HepG2 (cell line): ENCODE data around the gene CLIP2. TPM values are rescaled to one million over a fixed set of nuclear protein-coding genes. Genes with fewer than 3 reads are reported as not detected.
A peak's percentile ranks its signal among the peaks of the same experiment; 100 is the strongest.

ENCODE experiments used
- CEBPB ChIP-seq: IDR thresholded peaks from 2 replicates; pipeline ENCODE4 v1.6.1; 2011; ENCODE audit warnings: low read depth, low read length, improper control_type of control experiment, borderline replicate concordance
- ELF3 ChIP-seq: IDR thresholded peaks from 2 replicates; pipeline ENCODE4 v1.6.1; 2016; ENCODE audit warnings: missing genetic modification reagents, missing compliant biosample characterization
- GABPA ChIP-seq, 2 experiments: IDR thresholded peaks; 2 replicates each; pipeline ENCODE4 v1.6.1; 2011 to 2016; ENCODE audit warnings: low read depth in 2 of 2, low read length in 1 of 2, missing biosample characterization in 1 of 2, missing genetic modification characterization in 1 of 2
- HDAC1 ChIP-seq: sonication (generic); formaldehyde crosslinking; IDR thresholded peaks from 2 replicates; pipeline ENCODE4 v1.5.1; 2020; ENCODE audit warnings: mild to moderate bottlenecking, missing genetic modification reagents
- KLF12 ChIP-seq: sonication (generic); formaldehyde crosslinking; IDR thresholded peaks from 2 replicates; pipeline ENCODE4 v1.4.0; 2020; ENCODE audit warnings: missing genetic modification reagents, borderline replicate concordance
- NAIF1 ChIP-seq: sonication (generic); formaldehyde crosslinking; IDR thresholded peaks from 2 replicates; pipeline ENCODE4 v1.5.0; 2020; ENCODE audit warnings: mild to moderate bottlenecking, missing genetic modification reagents, borderline replicate concordance
- NFYC ChIP-seq: IDR thresholded peaks from 2 replicates; pipeline ENCODE4 v1.6.1; 2016; ENCODE audit warnings: missing genetic modification reagents, missing compliant biosample characterization
- NR3C1 ChIP-seq: sonication (generic); formaldehyde crosslinking; IDR thresholded peaks from 2 replicates; pipeline ENCODE4 v1.4.0; 2020; ENCODE audit warnings: missing genetic modification reagents
- PCBP2 ChIP-seq: fragments of 200-400 bp; formaldehyde crosslinking; optimal IDR thresholded peaks from 2 replicates; pipeline ENCODE3; 2018; ENCODE audit warnings: low read length, low read depth; ENCODE audit not compliant: poor library complexity, severe bottlenecking
- TARDBP ChIP-seq: sonication (generic); formaldehyde crosslinking; IDR thresholded peaks from 2 replicates; pipeline ENCODE4 v1.8.0; 2022; ENCODE audit warnings: mild to moderate bottlenecking, missing genetic modification reagents
- TOPORS ChIP-seq: sonication (generic); formaldehyde crosslinking; IDR thresholded peaks from 2 replicates; pipeline ENCODE4 v1.8.0; 2023; ENCODE audit warnings: mild to moderate bottlenecking, missing genetic modification reagents
- TSC22D2 ChIP-seq: sonication (generic); formaldehyde crosslinking; IDR thresholded peaks from 2 replicates; pipeline ENCODE4 v1.5.1; 2020; ENCODE audit warnings: missing genetic modification reagents, mild to moderate bottlenecking, borderline replicate concordance
- ZBTB3 ChIP-seq: sonication (generic); formaldehyde crosslinking; IDR thresholded peaks from 2 replicates; pipeline ENCODE4 v1.4.0; 2020; ENCODE audit warnings: low read depth, mild to moderate bottlenecking, moderate library complexity, missing genetic modification reagents, borderline replicate concordance
- ZNF678 ChIP-seq: sonication (generic); formaldehyde crosslinking; IDR thresholded peaks from 2 replicates; pipeline ENCODE4 v1.4.0; 2020; ENCODE audit warnings: mild to moderate bottlenecking, missing genetic modification reagents
- ZNF768 ChIP-seq: sonication (generic); formaldehyde crosslinking; IDR thresholded peaks from 2 replicates; pipeline ENCODE4 v1.4.0; 2020; ENCODE audit warnings: missing genetic modification reagents
- ZNF788 ChIP-seq: sonication (generic); formaldehyde crosslinking; IDR thresholded peaks from 2 replicates; pipeline ENCODE4 v1.5.0; 2020; ENCODE audit warnings: mild to moderate bottlenecking, missing genetic modification reagents, borderline replicate concordance
- ZSCAN12 ChIP-seq: sonication (generic); formaldehyde crosslinking; IDR thresholded peaks from 2 replicates; pipeline ENCODE4 v1.9.0; 2021; ENCODE audit warnings: mild to moderate bottlenecking, missing genetic modification reagents
- ZSCAN22 ChIP-seq: sonication (generic); formaldehyde crosslinking; IDR thresholded peaks from 2 replicates; pipeline ENCODE4 v1.4.0; 2020; ENCODE audit warnings: mild to moderate bottlenecking, missing genetic modification reagents
- polyA plus RNA-seq, 8 experiments: library from polyadenylated mRNA; depleted of rRNA in 3 of 8; stranded (reverse) in 7 of 8; unstranded in 1 of 8; fragments of >200 nt; fragmentation: Illumina TruSeq in 4 of 8; extraction: Trizol in 4 of 8; gene quantifications; 2 replicates each; pipeline versions ENCODE4 v1.2.1 to v1.2.3, GENCODE V29; 2011 to 2016; ENCODE audit warnings: low read depth in 4 of 8, missing spikeins in 1 of 8, mixed read lengths in 1 of 8; ENCODE audit not compliant: insufficient read depth in 1 of 8
- total RNA-seq, 5 experiments: library from RNA; depleted of rRNA; stranded (reverse); fragments of >200 nt; fragmentation: Illumina TruSeq; extraction: Trizol; gene quantifications; 2 replicates each; pipeline ENCODE4 v1.2.3, GENCODE V29; 2016; ENCODE audit warnings: low read depth in 1 of 5
- TF ChIP-seq, protein P1 (sequence below): sonication (generic); formaldehyde crosslinking; IDR thresholded peaks from 2 replicates; pipeline ENCODE4 v1.4.0; 2020; ENCODE audit warnings: mild to moderate bottlenecking, low read depth, missing genetic modification reagents
- TF ChIP-seq, protein P2 (sequence below): sonication (generic); formaldehyde crosslinking; IDR thresholded peaks from 2 replicates; pipeline ENCODE4 v1.4.0; 2020; ENCODE audit warnings: missing genetic modification reagents
- TF ChIP-seq, protein P3 (sequence below): sonication (generic); formaldehyde crosslinking; conservative IDR thresholded peaks from 2 replicates; pipeline ENCODE4 v1.8.1; 2023; ENCODE audit warnings: missing genetic modification reagents
- TF ChIP-seq, protein P4 (sequence below): sonication (generic); formaldehyde crosslinking; IDR thresholded peaks from 2 replicates; pipeline ENCODE4 v1.5.0; 2020; ENCODE audit warnings: missing genetic modification reagents

The CLIP2 gene
- total and polyA plus RNA-seq, 2 of the 13 experiments (the other 11 are each of a cell fraction or from before 2014, with no cell fraction given): 6.5 to 17.4 TPM

DNA sequence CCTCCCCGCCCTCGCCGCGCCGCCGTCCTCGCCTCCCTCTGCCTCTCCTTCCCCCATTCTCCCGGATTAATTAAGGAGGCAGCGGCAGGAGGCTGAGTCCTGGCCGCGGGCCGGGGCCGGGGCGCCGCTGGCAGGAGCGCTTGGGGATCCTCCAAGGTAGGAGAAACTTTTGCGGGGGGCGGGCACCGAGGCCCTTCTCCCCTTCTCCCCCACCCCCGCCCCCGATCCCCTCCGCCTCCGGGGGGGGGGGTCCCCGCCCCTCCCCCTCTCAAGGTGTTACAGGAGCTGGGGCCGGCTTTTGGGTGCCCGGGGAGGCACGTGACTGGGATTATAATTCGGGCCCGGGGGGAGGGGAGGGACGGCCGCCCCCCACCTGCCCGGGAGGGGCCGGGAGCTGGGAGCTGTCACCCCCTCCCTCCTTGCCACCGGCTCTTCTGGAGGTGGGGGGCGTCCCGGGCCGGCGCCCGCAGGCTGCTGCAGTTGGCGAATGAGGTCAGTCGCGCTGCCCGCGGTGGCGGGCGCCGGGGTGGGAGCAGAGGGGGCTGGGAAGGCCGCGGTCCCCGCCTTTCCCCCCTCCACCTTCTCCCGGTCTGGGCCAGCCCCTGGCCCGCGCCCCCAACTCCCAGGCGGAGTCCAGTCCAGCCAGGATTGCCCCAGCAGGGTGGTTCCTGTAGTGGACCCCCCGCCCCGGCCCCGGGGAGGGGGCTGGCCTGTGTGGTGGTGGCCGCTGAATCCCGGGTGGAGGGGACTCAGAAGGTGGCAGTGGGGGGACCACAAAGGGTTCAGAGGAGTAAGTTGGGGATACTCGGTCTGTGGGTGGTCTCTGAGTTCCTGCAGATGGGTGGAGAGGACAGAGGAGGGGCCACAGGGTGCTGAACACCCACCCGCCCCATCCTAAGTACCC lies 165.1 kb downstream of the CLIP2 start (continued):
- TF ChIP-seq TARDBP (CRISPR knock-in tag): 0 out of 2 replicates have a peak, but pooled peaks have one; percentile 7
- no peak for TF ChIP-seq NFYC (CRISPR knock-in tag)
- TF ChIP-seq ZNF788: no peak
- peak; percentile 2; the same call in 1 of the 2 replicates for TF ChIP-seq HDAC1 (CRISPR knock-in tag)
- TF ChIP-seq ZSCAN12 (CRISPR knock-in tag): no peak
- TF ChIP-seq, protein P1, sequence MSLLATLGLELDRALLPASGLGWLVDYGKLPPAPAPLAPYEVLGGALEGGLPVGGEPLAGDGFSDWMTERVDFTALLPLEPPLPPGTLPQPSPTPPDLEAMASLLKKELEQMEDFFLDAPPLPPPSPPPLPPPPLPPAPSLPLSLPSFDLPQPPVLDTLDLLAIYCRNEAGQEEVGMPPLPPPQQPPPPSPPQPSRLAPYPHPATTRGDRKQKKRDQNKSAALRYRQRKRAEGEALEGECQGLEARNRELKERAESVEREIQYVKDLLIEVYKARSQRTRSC: no peak
- no peak for TF ChIP-seq ZSCAN22 (CRISPR knock-in tag)
- TF ChIP-seq ZNF768 (CRISPR knock-in tag): no peak
- TF ChIP-seq PCBP2: no peak
- TF ChIP-seq, protein P2, sequence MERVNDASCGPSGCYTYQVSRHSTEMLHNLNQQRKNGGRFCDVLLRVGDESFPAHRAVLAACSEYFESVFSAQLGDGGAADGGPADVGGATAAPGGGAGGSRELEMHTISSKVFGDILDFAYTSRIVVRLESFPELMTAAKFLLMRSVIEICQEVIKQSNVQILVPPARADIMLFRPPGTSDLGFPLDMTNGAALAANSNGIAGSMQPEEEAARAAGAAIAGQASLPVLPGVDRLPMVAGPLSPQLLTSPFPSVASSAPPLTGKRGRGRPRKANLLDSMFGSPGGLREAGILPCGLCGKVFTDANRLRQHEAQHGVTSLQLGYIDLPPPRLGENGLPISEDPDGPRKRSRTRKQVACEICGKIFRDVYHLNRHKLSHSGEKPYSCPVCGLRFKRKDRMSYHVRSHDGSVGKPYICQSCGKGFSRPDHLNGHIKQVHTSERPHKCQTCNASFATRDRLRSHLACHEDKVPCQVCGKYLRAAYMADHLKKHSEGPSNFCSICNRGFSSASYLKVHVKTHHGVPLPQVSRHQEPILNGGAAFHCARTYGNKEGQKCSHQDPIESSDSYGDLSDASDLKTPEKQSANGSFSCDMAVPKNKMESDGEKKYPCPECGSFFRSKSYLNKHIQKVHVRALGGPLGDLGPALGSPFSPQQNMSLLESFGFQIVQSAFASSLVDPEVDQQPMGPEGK (CRISPR knock-in tag): peak; percentile 64
- no peak for TF ChIP-seq NAIF1 (CRISPR knock-in tag)
- TF ChIP-seq KLF12 (CRISPR knock-in tag): no peak
- no peak for TF ChIP-seq ZBTB3 (CRISPR knock-in tag)
- no peak for TF ChIP-seq GABPA (IDR thresholded peaks at IDR 0.05; ENCODE audit: low read depth, low read length)
- TF ChIP-seq GABPA (CRISPR knock-in tag; IDR thresholded peaks at IDR 0.05; ENCODE audit: low read depth): no peak
- TF ChIP-seq TSC22D2: no peak
- TF ChIP-seq CEBPB: no peak
- peak; percentile 66; the same call in 1 of the 2 replicates for TF ChIP-seq ZNF678 (CRISPR knock-in tag)
- TF ChIP-seq TOPORS: no peak
- TF ChIP-seq, protein P3, sequence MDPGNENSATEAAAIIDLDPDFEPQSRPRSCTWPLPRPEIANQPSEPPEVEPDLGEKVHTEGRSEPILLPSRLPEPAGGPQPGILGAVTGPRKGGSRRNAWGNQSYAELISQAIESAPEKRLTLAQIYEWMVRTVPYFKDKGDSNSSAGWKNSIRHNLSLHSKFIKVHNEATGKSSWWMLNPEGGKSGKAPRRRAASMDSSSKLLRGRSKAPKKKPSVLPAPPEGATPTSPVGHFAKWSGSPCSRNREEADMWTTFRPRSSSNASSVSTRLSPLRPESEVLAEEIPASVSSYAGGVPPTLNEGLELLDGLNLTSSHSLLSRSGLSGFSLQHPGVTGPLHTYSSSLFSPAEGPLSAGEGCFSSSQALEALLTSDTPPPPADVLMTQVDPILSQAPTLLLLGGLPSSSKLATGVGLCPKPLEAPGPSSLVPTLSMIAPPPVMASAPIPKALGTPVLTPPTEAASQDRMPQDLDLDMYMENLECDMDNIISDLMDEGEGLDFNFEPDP (CRISPR knock-in tag): no peak
- TF ChIP-seq NR3C1 (CRISPR knock-in tag): no peak
- no peak for TF ChIP-seq ELF3
- TF ChIP-seq, protein P4, sequence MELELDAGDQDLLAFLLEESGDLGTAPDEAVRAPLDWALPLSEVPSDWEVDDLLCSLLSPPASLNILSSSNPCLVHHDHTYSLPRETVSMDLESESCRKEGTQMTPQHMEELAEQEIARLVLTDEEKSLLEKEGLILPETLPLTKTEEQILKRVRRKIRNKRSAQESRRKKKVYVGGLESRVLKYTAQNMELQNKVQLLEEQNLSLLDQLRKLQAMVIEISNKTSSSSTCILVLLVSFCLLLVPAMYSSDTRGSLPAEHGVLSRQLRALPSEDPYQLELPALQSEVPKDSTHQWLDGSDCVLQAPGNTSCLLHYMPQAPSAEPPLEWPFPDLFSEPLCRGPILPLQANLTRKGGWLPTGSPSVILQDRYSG (CRISPR knock-in tag): no peak
